Lung (tissue), 4 donors: ENCODE results near the gene MIA. TPM values are rescaled to one million over a fixed set of nuclear protein-coding genes. Genes with fewer than 3 reads are reported as not detected.

Experiments
- polyA plus RNA-seq, 2 donors: library from polyadenylated mRNA; stranded (reverse); fragments of 200-250 nt; gene quantifications; one replicate each; pipeline ENCODE4 v1.2.1, GENCODE V29; 2013
- total RNA-seq, 2 donors: library from RNA; depleted of rRNA in 1 of 2; stranded (reverse); fragments of >200 nt in 1 of 2; gene quantifications; one replicate each; pipeline ENCODE4 v1.2.1, GENCODE V29; 2014 to 2021
- donor health status: Bipolar disorder and iron deficiency.
- donor health status: healthy.
- donor health status: DM: yes; HTN: yes; CAD: no.

Gene MIA
- total and polyA plus RNA-seq, 4 donors, result 0.75 to 4.6 (median 3.2) TPM; not detected in 1

Other genes with a start within 250 kb of the MIA start
- gene SHKBP1, start 198.6 kb upstream of the MIA start, total RNA-seq, result 100 to 1,000 TPM in 1 of 2 donors, 10 to 100 TPM in 1; 21.1 to 105 TPM
- 100 to 1,000 TPM in 1 of 2 donors, 10 to 100 TPM in 1; 89.0 to 191 TPM for gene SHKBP1, start 198.6 kb upstream of the MIA start, polyA plus RNA-seq
- gene LTBP4, start 174.2 kb upstream of the MIA start, total RNA-seq, result 100 to 1,000 TPM; 203 to 290 TPM
- gene LTBP4, start 174.2 kb upstream of the MIA start, polyA plus RNA-seq, result 10 to 100 TPM; 73.0 to 99.4 TPM
- gene NUMBL, start 84.9 kb upstream of the MIA start, total RNA-seq, result 10 to 100 TPM; 18.5 to 41.2 TPM
- 10 to 100 TPM; 13.2 to 15.7 TPM for gene NUMBL, start 84.9 kb upstream of the MIA start, polyA plus RNA-seq
- 10 to 100 TPM; 45.4 to 78.8 TPM for gene COQ8B, start 58.6 kb upstream of the MIA start, total RNA-seq
- 10 to 100 TPM; 34.7 to 59.1 TPM for gene COQ8B, start 58.6 kb upstream of the MIA start, polyA plus RNA-seq
- 10 to 100 TPM; 28.0 to 38.5 TPM for gene ITPKC, start 58.4 kb upstream of the MIA start, total RNA-seq
- 10 to 100 TPM; 47.6 to 97.2 TPM for gene ITPKC, start 58.4 kb upstream of the MIA start, polyA plus RNA-seq
- 10 to 100 TPM in 1 of 2 donors, 1 to 10 TPM in 1; 5.3 to 23.7 TPM for gene ACTMAP, start 25.0 kb upstream of the MIA start, total RNA-seq
- gene ACTMAP, start 25.0 kb upstream of the MIA start, polyA plus RNA-seq, result 10 to 100 TPM in 1 of 2 donors, 1 to 10 TPM in 1; 6.8 to 27.7 TPM
- 10 to 100 TPM; 47.4 to 77.4 TPM for gene SNRPA, start 24.3 kb upstream of the MIA start, total RNA-seq
- gene SNRPA, start 24.3 kb upstream of the MIA start, polyA plus RNA-seq, result 10 to 100 TPM; 44.5 to 69.9 TPM
- gene RAB4B, start 2.7 kb downstream of the MIA start, total RNA-seq, result 10 to 100 TPM; 11.5 to 73.0 TPM
- gene RAB4B, start 2.7 kb downstream of the MIA start, polyA plus RNA-seq, result 10 to 100 TPM; 78.6 to 90.9 TPM
- 100 to 1,000 TPM; 130 to 157 TPM for gene EGLN2, start 23.7 kb downstream of the MIA start, total RNA-seq
- 100 to 1,000 TPM; 132 to 133 TPM for gene EGLN2, start 23.7 kb downstream of the MIA start, polyA plus RNA-seq
- 1 to 10 TPM in 1 of 2 donors, under 1 TPM in 1; 0.97 to 1.7 TPM for gene CYP2A6, start 74.9 kb downstream of the MIA start, total RNA-seq
- gene CYP2A6, start 74.9 kb downstream of the MIA start, polyA plus RNA-seq, result under 1 TPM; 0.45 to 0.57 TPM
- 1 to 10 TPM in 1 of 2 donors, not detected in 1; 1.6 TPM for gene CYP2A7, start 106.7 kb downstream of the MIA start, total RNA-seq
- under 1 TPM; 0.11 to 0.14 TPM for gene CYP2A7, start 106.7 kb downstream of the MIA start, polyA plus RNA-seq
- 1 to 10 TPM in 1 of 2 donors, not detected in 1; 1.2 TPM for gene CYP2B6, start 215.8 kb downstream of the MIA start, total RNA-seq
- gene CYP2B6, start 215.8 kb downstream of the MIA start, polyA plus RNA-seq, result under 1 TPM in 1 of 2 donors, not detected in 1; 0.01 TPM